Measurements from ENCODE around the gene PIK3CB. TPM values are rescaled to one million over a fixed set of nuclear protein-coding genes. Genes with fewer than 3 reads are reported as not detected.
A peak's percentile ranks its signal among the peaks of the same experiment; 100 is the strongest.

Gene PIK3CB
- total RNA-seq, 1 experiment from 2014 or later, result 29.7 TPM

DNA sequence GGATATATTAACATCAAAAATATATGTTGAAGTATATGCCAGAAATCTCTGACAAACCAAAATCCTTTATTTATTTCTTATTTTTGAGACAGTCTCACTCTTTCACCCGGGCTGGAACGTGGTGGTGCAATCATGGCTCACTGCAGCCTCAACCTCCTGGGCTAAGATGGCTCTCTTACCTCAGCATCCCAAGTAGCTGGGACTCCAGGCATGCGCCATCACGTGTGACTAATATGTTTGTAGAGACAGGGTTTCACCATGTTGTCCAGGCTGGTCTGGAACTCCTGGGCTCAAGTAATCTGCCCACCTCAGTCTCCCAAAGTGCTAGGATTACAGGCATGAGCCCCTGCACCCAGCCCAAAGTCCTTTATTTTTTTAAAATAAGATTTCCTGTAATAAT, 214.3 kb downstream of the PIK3CB start:
- Mint-ChIP-seq H3K27me3 (ENCODE audit: insufficient read depth, unreplicated experiment) (no peaks in the 10 kb centered on the region), H3K4me3 (ENCODE audit: unreplicated experiment) (no peak overlapping the region), H3K27ac (ENCODE audit: unreplicated experiment) (no peak overlapping the region), H3K4me1 (ENCODE audit: low read depth, unreplicated experiment) (no peaks in the 10 kb centered on the region), H3K36me3 (ENCODE audit: insufficient read depth, unreplicated experiment) (peaks cover 6% of the 10 kb centered on the region), H3K9me3 (ENCODE audit: unreplicated experiment) (no peaks in the 10 kb centered on the region)
- Histone ChIP-seq H3K4me1 (no peaks in the 10 kb centered on the region), H3K4me3 (ENCODE audit: low read depth, low read length) (no peak overlapping the region), H3K27me3 (replicated peaks; ENCODE audit: control insufficient read depth, insufficient read depth, low read length) (no peaks in the 10 kb centered on the region), H3K9me3 (no peaks in the 10 kb centered on the region), H3K36me3 (ENCODE audit: control insufficient read depth, insufficient read depth, low read length) (no peaks in the 10 kb centered on the region)
- intact Hi-C loops (cut with micrococcal nuclease; ENCODE audit: unreplicated experiment), result no loop called here
- BruUV-seq (replicated peaks), result no TSS peak
- TF ChIP-seq, protein P1, sequence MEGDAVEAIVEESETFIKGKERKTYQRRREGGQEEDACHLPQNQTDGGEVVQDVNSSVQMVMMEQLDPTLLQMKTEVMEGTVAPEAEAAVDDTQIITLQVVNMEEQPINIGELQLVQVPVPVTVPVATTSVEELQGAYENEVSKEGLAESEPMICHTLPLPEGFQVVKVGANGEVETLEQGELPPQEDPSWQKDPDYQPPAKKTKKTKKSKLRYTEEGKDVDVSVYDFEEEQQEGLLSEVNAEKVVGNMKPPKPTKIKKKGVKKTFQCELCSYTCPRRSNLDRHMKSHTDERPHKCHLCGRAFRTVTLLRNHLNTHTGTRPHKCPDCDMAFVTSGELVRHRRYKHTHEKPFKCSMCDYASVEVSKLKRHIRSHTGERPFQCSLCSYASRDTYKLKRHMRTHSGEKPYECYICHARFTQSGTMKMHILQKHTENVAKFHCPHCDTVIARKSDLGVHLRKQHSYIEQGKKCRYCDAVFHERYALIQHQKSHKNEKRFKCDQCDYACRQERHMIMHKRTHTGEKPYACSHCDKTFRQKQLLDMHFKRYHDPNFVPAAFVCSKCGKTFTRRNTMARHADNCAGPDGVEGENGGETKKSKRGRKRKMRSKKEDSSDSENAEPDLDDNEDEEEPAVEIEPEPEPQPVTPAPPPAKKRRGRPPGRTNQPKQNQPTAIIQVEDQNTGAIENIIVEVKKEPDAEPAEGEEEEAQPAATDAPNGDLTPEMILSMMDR (IDR thresholded peaks at IDR 0.05; ENCODE audit: insufficient read depth in 1 of 2, low read depth in 1 of 2, low read length in 1 of 2, severe bottlenecking in 1 of 2, unreplicated experiment in 1 of 2), result no peak
- POLR2A ChIA-PET, result no interaction called here
- CTCF ChIA-PET, result no interaction called here
- DNase-seq, result no peak

DNA sequence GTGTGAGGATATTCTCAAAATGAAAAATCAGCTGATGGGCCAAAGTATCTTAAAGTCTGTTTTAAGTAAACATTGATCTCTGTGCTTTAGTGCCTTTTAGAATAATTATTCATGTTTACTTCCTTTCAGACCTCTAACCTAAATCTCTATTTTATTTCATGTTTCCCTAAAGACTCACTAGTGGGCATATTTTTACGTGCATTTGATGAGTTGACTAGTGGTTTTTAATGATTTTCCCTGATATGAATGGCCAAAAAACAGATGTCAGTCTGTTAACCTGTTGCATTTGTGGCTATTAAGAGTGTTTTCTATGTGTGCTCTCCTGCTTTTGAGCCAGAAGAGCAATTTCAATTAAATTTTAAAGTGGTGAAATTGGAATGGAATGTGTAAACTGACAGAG, 219.3 kb downstream of the PIK3CB start:
- Mint-ChIP-seq H3K4me1 (ENCODE audit: low read depth, unreplicated experiment) (no peaks in the 10 kb centered on the region), H3K27me3 (ENCODE audit: insufficient read depth, unreplicated experiment) (no peaks in the 10 kb centered on the region), H3K36me3 (ENCODE audit: insufficient read depth, unreplicated experiment) (no peaks in the 10 kb centered on the region), H3K9me3 (ENCODE audit: unreplicated experiment) (no peaks in the 10 kb centered on the region), H3K4me3 (ENCODE audit: unreplicated experiment) (no peak overlapping the region), H3K27ac (ENCODE audit: unreplicated experiment) (no peak overlapping the region)
- intact Hi-C loops (cut with micrococcal nuclease; ENCODE audit: unreplicated experiment), result no loop called here
- H3K9me3 ChIP-seq, result no peaks in the 10 kb centered on the region
- no peak overlapping the region for H3K4me3 ChIP-seq (ENCODE audit: low read depth, low read length)
- H3K27me3 ChIP-seq (replicated peaks; ENCODE audit: control insufficient read depth, insufficient read depth, low read length), result no peaks in the 10 kb centered on the region
- CTCF ChIA-PET, result no interaction called here
- TF ChIP-seq, protein P1 (IDR thresholded peaks at IDR 0.05; ENCODE audit: insufficient read depth in 1 of 2, low read depth in 1 of 2, low read length in 1 of 2, severe bottlenecking in 1 of 2, unreplicated experiment in 1 of 2), result no peak
- BruUV-seq (replicated peaks), result no TSS peak
- DNase-seq, result no peak
- no peaks in the 10 kb centered on the region for H3K4me1 ChIP-seq
- H3K36me3 ChIP-seq (ENCODE audit: control insufficient read depth, insufficient read depth, low read length), result no peaks in the 10 kb centered on the region
- POLR2A ChIA-PET, result no interaction called here

DNA sequence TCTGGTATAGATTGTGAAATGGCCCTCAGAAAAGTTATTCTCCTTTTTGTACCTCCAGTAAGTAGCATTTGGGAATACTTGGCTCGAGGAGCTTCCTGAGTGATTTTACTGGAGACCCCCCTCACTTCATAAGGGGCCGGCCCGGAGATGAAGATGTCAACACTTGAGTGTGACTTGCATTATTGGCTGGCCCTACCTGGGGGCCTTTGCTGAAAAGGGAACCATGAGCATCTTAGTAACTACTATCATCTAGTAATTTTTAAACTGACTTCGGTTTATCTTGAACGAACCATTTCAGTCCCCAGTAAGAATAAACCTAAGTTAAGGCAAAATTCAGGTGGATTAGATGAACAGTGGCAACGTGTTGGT, 224.8 kb downstream of the PIK3CB start:
- POLR2A ChIA-PET, result no interaction called here
- CTCF ChIA-PET, result interaction anchor here (0.6 kb wide), 1 partner anchor 305 kb away, joined by 4 read pairs; no protein-coding TSS in a partner anchor
- BruUV-seq (replicated peaks), result TSS peak; percentile 65
- peaks cover 15% of the 10 kb centered on the region for H3K4me1 Mint-ChIP-seq (ENCODE audit: low read depth, unreplicated experiment)
- Histone ChIP-seq H3K4me3 (ENCODE audit: low read depth, low read length) (peak overlapping the region; percentile 77), H3K9me3 (no peaks in the 10 kb centered on the region), H3K36me3 (ENCODE audit: control insufficient read depth, insufficient read depth, low read length) (no peaks in the 10 kb centered on the region), H3K4me1 (no peaks in the 10 kb centered on the region; the same call in 1 of the 2 replicates), H3K27me3 (replicated peaks; ENCODE audit: control insufficient read depth, insufficient read depth, low read length) (no peaks in the 10 kb centered on the region)
- H3K36me3 Mint-ChIP-seq (ENCODE audit: insufficient read depth, unreplicated experiment), result peaks cover 7% of the 10 kb centered on the region
- intact Hi-C loops (cut with micrococcal nuclease; ENCODE audit: unreplicated experiment), result loop anchor here (2.0 kb wide), 1 partner anchor 253 kb away; no protein-coding TSS in a partner anchor
- no peak for DNase-seq
- no peaks in the 10 kb centered on the region for H3K9me3 Mint-ChIP-seq (ENCODE audit: unreplicated experiment)
- H3K27me3 Mint-ChIP-seq (ENCODE audit: insufficient read depth, unreplicated experiment), result peaks cover 4% of the 10 kb centered on the region
- TF ChIP-seq, protein P1 (IDR thresholded peaks at IDR 0.05; ENCODE audit: insufficient read depth in 1 of 2, low read depth in 1 of 2, low read length in 1 of 2, severe bottlenecking in 1 of 2, unreplicated experiment in 1 of 2), result no peak
- H3K27ac Mint-ChIP-seq (ENCODE audit: unreplicated experiment), result peak overlapping the region; percentile 94
- H3K4me3 Mint-ChIP-seq (ENCODE audit: unreplicated experiment), result peak overlapping the region; percentile 91
